ENCODE results near the gene NR6A1. TPM values are rescaled to one million over a fixed set of nuclear protein-coding genes. Genes with fewer than 3 reads are reported as not detected.

The NR6A1 gene
- total RNA-seq, 1 experiment from 2014 or later = 99.3 TPM

DNA sequence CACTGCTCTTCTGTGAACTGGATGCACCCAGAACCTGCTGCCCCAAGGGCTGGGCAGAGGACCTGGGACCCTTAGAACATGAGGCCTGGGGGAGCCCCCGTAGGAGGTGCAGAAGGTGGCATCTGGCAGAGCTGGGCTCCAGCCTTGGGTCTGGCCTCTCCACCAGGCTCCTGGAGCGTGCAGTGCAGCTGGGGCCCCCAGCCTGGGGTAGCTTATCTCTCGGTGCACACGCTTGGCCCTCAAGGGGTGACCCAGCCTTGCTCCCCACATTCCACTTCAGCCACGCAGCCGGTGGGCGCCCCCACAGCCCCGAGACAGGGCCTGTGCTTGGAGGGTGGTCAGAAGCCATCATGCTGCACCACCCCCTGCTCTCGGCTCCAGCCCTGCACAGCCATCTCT lies 258.3 kb downstream of the NR6A1 start:
- no peaks in the 10 kb centered on the region for H3K9me3 Mint-ChIP-seq

More for the DNA sequence above, 258.3 kb downstream of the NR6A1 start:
- Mint-ChIP-seq H3K36me3 (ENCODE audit: insufficient read depth in 1 of 3, low read depth in 3 of 3) (peaks cover 0 to 7% (median 3%) of the 10 kb centered on the region in 3 experiments; a peak in 1 of 7 replicates), H3K4me1 (peaks cover 2 to 23% of the 10 kb centered on the region in 2 experiments; a peak in 3 of 4 replicates), H3K27me3 (ENCODE audit: low read depth) (peaks cover 2% of the 10 kb centered on the region), H3K27ac (no peak overlapping the region; a peak in 1 of 7 replicates), H3K4me3 (no peak overlapping the region)
- no peak for DNase-seq
- Histone ChIP-seq H3K4me1 (ENCODE audit: insufficient read depth, low read length) (no peaks in the 10 kb centered on the region), H2BK120ac (ENCODE audit: low read depth, low read length, poor library complexity, severe bottlenecking) (no peak overlapping the region), H3K9ac (ENCODE audit: extremely low read depth, insufficient read length, low read length) (no peak overlapping the region), H3K56ac (ENCODE audit: insufficient read length, low read depth, low read length) (no peak overlapping the region), H4K20me1 (ENCODE audit: control insufficient read depth, insufficient read depth, insufficient read length) (no peaks in the 10 kb centered on the region), H4K5ac (ENCODE audit: insufficient read length, low read depth, low read length) (no peak overlapping the region), H3K23ac (ENCODE audit: insufficient read length, low read depth, low read length) (no peak overlapping the region), H3K4ac (ENCODE audit: low read depth, low read length) (no peak overlapping the region), H3T11ph (ENCODE audit: low read length) (no peak overlapping the region), H3K79me2 (ENCODE audit: insufficient read depth, low read length) (no peaks in the 10 kb centered on the region), H3K14ac (ENCODE audit: insufficient read depth, low read length) (no peak overlapping the region; the same call in 1 of the 2 replicates), H3K9me3 (ENCODE audit: control insufficient read depth, low read depth, low read length) (no peaks in the 10 kb centered on the region), H3K27me3 (ENCODE audit: insufficient read depth, low read length) (no peaks in the 10 kb centered on the region), H3K23me2 (ENCODE audit: insufficient read length, low read depth, low read length, poor library complexity, severe bottlenecking) (no peaks in the 10 kb centered on the region), H2BK20ac (ENCODE audit: low read depth, low read length, poor library complexity, severe bottlenecking) (no peak overlapping the region), H2BK12ac (ENCODE audit: insufficient read length, low read depth, low read length) (no peak overlapping the region), H2AK5ac (ENCODE audit: insufficient read length, low read length) (no peak overlapping the region), H2BK5ac (ENCODE audit: insufficient read length, low read length) (no peak overlapping the region), H3K4me2 (ENCODE audit: insufficient read depth, insufficient read length, low read length) (no peak overlapping the region), H4K91ac (ENCODE audit: insufficient read length, low read depth, low read length) (no peak overlapping the region), H4K8ac (replicated peaks; ENCODE audit: insufficient read length, low read depth, low read length) (no peak overlapping the region), H3K27ac (ENCODE audit: insufficient read length, low read depth, low read length) (no peak overlapping the region), H2AFZ (ENCODE audit: low read length) (no peak overlapping the region), H3K18ac (ENCODE audit: insufficient read length, low read depth, low read length) (no peak overlapping the region), H3K79me1 (ENCODE audit: insufficient read depth, low read depth, low read length, poor library complexity, severe bottlenecking) (no peaks in the 10 kb centered on the region), H2BK15ac (ENCODE audit: low read depth, low read length) (no peak overlapping the region)
- no peak for TF ChIP-seq CTCF (conservative IDR thresholded peaks at IDR 0.05)
- WGBS (ENCODE audit: extremely low coverage, insufficient read length, low lambda C conversion rate) = no CpG with 5 or more reads among the region's 9 CpGs

Measured in H9 (cell line).